SK-N-DZ (cell line): ENCODE results near the gene SRP68.
"Not testable (repeated sequence)": the region's sequence is repeated elsewhere in the genome, so short reads cannot be mapped to it uniquely, and the experiment has no call there.

ENCODE experiments used
- DNase-seq: peaks from one replicate; pipeline ENCODE4 v3.0.0-alpha.2; 2015; ENCODE audit warnings: low spot score

Gene SRP68

GRCh38 chr17:76089680-76090516, 17.6 kb upstream of the SRP68 start:
- DNase-seq = no peak

DNA sequence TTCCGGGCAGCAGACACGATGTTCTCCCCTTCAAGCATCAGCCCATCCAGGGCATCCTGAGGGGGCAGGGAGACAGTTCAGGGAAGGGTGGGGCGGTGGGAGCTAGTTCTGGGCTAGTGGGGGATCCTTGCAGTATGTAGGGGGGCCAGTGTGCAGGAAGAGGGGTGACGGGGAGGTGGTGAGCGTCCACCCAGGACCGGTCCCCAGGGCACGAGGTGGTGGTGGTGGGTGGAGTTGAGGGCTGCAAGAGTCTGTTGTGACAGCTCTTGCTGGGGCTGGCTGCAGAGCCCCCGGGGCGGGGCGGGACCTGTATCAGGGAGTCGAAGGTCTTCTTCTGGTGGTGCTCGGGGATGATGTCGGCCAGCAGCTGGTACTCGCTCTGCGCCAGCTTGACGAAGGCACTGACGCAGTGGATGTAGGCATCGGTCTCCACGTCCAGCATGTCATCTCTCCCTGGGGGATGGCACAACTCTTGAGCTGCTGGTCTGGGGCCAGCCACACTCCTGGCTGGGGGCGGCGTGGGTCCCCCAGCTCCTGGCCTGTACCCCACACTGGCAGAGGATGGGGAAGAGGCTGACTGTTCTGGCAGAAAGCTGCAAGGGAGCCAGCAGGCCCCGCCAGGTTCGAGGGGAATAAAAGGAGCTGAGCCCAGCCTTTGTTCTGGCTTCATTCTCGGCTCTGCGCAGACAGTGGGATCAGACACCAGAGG, 16.7 kb upstream of the SRP68 start:
- DNase-seq = no peak

DNA sequence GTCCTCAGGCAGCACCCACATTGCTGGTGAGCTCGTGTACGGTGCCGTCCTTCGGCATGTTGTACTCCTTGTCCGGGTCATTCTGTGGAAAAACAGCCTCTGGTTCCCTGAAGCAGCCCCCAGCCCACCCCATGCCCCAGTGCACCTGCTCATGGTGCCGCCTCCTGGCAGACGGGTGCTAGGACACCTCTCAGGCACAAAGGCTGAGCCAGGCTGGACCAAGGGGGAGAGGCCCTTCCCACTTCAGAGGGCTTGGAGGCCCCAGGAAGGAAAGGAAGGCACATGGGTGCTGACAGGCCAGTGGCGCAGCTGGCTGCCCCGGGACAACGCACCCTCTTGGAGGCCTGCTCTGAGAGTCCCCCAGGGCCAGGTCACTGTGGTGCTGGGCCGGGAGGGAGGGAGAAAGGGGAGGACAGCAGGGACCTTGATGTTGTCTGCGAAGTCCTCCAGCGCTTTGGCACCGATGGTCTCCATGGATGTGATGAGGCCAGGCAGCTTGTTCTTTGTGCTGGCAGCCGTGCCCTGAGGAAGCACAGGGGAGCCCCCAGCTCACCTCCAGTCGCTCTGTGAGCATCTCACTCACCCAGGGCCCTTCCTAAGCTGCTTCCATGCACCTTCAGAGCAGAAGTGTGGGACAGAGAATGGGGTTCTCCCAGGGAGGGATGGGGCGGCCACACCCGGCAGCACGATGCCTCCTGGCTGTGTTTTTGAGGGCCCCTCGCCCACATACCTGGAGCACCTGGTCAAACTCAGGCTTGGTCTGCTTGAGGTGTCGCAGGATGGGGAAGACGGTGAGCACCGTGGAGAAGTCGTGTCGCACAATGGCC, 15.9 kb upstream of the SRP68 start:
- no peak for DNase-seq

GRCh38 chr17:76087531-76087930, 15.2 kb upstream of the SRP68 start:
- DNase-seq = no peak

DNA sequence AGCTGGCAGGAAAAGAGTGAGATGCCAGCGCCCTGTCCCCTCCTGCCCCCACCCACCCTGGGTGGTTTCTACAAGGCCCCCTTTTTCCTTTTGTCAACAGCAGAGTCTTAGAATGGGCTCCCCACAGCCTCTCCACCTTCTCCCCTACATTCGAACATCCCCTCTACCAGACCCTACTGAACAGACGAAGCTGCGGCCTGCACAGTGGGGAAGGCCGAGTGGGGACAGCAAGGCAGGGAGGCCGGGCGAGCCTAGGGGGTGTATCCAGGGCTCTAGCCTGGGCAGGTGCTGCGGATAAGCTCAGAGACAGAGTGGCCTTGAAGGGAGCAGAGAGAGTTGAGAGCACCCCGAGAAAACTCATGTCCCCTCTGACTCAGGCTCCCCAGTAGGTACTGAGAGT, 14.1 kb upstream of the SRP68 start:
- DNase-seq = no peak

DNA sequence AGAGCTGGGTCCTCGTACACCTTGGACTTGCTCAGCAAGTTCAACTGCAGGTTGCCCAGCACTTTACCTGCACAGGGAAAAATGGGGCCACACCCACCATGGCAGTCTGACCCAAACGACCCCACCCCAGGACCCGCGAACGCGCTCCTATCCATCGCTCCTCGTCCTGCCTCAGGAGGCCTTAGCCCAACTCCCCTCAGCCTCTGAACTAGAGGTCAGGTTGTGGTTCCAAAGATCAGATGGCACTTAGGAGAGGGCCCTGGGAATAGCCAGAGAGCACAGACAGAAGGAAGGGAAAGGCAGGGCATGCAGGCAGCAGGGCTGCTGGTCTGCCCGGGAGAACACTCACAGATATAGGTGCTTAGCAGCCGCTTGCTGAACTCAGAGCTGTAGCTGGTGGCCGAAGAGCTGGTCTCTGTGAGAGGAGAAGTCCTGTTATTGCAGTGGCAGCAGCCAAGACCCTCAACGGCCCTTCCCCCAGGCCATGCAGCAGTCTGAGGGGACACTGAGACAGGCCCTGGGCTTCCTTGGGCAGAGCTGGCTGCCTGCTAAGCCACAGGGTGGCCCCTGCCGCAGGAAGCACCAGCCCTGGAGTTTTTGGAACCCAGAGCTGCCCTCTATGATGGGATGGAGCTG, 13.5 kb upstream of the SRP68 start:
- DNase-seq = no peak

- no peak for DNase-seq
These were observed 12.9 kb upstream of the SRP68 start for GRCh38 chr17:76085066-76085730.

- no peak for DNase-seq
These were observed 11.3 kb upstream of the SRP68 start for GRCh38 chr17:76083536-76084182.

- DNase-seq = no peak
These were observed 10.3 kb upstream of the SRP68 start for GRCh38 chr17:76082326-76083251.

DNA sequence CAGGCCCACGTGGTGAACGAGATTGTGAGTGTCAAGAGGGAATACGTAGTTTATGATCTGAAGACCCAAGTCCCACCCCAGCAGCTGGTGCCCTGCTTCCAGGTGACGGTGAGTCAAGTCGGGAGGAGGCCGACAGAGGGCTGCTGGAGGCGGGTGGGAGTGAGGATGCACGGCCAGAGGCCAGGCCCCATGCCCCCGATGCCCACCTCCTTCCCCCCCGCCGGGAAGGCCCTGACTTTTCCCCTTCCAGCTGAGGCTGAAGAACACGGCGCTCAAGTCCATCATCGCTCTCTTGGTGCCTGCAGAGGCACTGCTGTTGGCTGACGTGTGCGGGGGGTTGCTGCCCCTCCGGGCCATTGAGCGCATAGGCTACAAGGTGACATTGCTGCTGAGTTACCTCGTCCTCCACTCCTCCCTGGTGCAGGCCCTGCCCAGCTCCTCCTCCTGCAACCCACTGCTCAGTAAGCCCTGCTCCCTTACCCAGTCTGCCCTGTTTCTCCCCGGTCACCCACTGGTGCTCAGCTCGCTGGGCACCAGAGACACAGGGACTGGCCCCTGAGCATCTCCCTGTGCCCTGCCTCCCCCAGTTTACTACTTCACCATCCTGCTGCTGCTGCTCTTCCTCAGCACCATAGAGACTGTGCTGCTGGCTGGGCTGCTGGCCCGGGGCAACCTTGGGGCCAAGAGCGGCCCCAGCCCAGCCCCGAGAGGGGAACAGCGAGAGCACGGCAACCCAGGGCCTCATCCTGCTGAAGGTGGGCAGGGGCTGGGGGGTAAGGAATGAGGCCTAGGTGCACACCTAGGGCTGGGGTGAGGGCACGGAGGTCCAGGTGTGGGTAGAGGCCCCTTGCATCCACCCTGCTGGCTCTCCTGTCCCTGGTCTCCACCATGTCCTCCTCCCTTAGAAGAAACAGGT, 9.2 kb upstream of the SRP68 start:
- DNase-seq = no peak

GRCh38 chr17:76080768-76081287, 8.5 kb upstream of the SRP68 start:
- DNase-seq = no peak

- DNase-seq = peak; percentile 67
These were observed 7.8 kb upstream of the SRP68 start for GRCh38 chr17:76079956-76080767.

GRCh38 chr17:76079535-76079955, 7.2 kb upstream of the SRP68 start:
- no peak for DNase-seq

DNA sequence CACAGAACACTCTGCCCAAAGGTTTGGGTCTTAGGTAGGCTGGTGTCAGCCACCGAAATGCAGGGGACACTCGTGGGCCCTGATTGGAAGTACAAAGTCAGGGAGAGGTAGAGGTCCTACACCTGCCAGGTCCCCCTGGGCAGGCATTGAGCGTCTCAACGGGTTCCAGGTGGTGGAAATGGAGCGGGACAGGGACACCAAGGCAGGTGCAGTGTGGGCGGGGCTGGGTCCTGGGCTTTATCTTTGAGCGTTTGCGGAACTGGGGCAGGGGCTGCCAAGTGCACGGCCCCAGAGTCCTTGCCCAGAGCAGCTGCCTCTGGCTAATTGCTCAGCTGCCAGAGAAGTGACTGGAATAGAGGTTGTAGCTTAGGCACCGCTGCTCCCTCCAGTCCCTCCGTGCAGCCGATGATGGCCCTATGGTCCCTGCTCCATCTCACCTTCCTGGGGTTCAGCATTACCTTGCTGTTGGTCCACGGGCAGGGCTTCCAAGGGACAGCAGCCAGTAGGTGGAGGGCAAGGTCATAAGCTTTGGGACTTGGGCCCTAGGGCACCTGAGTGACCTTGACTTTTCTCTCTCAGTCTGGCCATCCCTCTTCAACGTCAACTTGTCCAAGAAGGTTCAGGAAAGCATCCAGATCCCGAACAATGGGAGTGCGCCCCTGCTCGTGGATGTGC, 6.7 kb upstream of the SRP68 start, which contains the start of gene ZACN:
Gene ZACN (plus strand): TSS at position 323 of the 675 bp plus-strand sequence. CDS start 83 bp downstream, at position 406.
- no peak for DNase-seq

- not testable (repeated sequence) for DNase-seq
These were observed 6.1 kb upstream of the SRP68 start for GRCh38 chr17:76078370-76078769.

GRCh38 chr17:76077584-76078110, 5.3 kb upstream of the SRP68 start:
- peak; percentile 64 for DNase-seq
